COLO668 (cell line): ENCODE data around the gene CEBPG.
A peak's percentile ranks its signal among the peaks of the same experiment; 100 is the strongest.

Experiments used
- DNase-seq: peaks from one replicate; lab custom pipeline; 2025; ENCODE audit not compliant: unreplicated experiment; lab: John Stamatoyannopoulos, UW

CEBPG gene

DNA sequence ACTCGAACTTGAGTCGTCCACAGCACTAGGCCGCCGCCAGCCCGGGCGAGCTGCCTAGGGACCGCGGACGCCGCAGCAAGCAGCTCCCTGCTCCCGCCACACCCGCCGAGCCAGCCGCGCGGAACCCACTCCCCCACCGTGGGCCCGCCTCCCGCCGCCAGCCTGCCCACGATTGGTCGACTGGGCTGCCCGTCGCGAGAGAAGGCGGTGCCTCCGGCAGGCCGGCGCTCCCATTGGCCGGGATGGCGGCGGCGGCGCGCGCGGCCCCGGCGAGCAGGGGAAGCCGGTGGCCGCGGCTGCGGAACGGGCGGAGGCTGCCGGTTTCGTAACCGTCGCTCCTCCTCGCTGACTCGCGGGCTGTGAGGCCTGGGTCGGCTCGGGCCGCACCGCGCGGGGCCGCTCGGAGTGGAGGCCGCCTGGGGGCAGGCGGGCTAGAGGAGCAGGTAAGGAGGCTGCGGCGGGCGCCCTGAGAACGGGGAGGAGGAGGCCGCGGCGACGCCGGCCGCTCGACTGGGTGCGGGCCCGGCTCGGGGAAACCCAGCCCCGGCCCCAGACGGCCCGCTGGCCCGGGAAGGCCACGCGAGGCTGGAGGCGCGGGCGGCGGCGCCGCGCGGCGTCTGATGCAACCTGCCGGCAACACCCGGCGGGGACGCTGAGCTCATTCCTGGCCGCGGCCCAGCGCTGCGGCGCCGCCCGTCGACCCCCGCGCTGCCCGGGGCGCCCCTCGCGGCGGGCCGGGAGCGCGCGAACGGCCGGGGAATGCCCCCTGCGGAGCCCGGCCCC is at the start of gene CEBPG:
CEBPG (plus strand) TSS at position 257 of the 783 bp plus-strand sequence. CDS start 5,531 bp downstream, outside the sequence.
- DNase-seq: peak; percentile 92

DNA sequence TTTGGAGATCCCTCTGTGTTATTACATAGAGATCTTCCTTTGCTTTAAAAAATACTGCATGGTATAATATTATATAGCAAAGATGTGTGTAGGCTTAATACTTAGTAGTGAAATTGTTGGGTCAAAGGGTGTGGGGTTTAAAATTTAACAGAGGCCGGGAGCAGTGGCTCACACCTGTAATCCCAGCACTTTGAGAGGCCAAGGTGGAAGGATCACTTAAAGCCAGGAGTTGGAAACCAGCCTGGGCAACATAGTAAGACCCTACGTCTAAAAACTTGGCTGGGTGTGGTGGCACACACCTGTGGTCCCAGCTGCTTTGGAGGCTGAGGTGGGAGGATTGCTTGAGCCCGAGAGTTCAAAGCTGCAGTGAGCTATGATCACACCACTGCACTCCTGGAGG is 48.9 kb upstream of the CEBPG start:
- DNase-seq: no peak

DNA sequence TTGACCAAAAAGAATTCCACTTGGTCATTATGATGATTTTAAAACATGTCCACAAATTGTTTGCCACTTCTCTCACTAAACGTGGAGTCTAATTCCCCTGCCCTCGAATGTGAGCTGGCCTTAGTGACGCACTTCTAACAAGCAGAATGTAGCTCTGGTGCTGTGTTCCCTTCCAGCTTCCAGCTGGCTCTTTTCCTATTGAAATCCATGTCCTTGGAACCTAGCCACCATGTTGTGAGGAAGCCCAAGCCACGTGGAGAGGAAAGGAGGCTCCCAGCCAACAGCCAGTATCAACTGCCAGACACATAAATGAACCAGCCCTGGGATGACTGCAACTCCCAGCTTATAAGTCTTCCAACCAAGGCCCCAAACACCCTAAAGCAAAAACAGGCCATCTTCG is 47.6 kb upstream of the CEBPG start:
- DNase-seq: no peak

DNA sequence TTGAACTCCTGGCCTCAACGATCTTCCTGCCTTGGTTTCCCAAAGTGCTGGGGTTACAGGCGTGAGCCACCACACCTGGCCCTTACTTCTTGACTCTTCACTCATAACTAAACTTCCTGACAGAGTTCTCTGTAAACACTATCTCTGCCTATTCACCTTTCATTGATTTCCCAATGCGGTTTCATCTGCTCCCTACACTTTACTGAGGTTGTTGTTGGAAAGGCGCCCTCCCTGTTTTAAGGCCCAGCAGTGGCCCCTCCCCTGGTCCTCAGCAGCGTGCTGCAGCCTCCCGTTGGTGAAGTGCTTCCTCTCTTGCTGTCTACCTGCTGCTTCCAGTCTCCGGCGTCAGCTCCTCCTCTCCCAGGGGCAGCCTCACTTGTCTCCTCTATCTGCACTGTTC is 44.4 kb upstream of the CEBPG start:
- no peak for DNase-seq

DNA sequence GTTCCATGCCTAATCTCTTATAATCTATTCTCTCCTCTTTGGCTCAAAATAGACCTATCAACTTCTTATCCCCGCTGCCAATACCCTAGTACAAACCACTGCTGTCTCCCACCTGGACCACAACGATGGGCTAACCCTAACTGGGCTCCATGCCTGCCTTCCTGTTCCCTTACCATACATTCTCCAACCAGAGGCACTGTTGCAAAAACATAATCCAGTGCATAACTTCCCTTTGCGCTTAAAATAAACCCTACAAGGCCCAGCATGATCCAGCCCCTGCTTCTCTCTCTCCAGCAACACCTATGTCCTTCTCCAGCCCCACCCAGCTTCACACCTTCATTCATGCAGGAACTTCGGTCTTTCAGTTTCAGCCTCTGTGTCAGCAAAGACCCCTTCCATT is 43.8 kb upstream of the CEBPG start:
- DNase-seq: no peak

DNA sequence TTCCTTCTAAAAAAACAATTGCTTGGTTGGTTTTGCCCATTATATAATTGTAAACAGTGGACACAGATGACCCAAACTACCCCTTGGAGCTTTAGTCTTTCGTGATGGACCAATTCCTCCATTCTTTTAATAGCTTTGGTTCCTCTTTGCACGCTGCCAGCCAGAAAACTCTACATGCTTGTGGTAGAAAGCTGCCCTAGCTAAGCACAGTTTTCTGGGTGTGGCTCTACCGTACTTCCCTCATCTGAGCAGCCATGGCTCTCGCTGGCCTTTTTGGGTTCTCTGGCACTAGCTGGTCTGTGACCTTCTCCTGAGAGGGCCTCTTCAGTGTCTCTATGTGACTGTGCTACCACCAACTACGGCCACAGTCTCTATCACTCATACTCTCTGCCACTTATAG is 41.3 kb upstream of the CEBPG start:
- DNase-seq: no peak

DNA sequence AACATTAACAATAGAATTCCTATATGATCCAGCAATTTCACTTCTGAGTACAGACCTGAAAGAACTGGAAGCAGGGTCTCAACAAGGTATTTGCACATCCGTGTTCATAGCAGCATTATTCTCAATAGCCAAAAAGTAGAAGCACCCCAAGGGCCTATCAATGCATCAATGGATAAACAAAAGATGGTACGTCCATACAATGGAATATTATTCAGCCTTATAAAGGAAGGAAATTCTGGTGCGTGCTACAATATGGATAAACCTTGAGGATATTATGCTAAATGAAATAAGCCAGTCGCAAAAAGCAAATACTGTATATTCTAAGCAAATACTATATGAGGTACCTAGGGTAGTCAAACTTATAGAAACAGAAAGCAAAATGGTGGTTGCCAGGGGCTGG is 40.4 kb upstream of the CEBPG start:
- DNase-seq: no peak

DNA sequence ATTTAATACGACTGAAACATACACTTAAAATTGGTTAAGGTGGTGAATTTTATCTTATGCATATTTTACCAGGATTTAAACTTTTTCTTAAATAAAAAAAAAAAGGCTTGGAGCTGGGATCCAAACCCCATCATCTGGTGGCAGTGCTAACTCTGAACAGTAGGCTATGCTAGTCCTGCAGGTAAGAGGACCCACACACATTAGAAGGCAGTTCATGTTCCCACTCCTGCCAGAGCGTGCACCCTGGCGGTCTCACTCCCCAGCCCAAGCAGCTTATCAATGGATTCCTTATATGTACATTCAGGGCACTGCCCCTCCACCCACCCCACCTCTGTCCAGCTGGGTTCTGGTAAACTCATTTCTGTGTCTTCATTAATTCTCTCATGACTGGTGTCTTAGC is 39.9 kb upstream of the CEBPG start:
- no peak for DNase-seq

DNA sequence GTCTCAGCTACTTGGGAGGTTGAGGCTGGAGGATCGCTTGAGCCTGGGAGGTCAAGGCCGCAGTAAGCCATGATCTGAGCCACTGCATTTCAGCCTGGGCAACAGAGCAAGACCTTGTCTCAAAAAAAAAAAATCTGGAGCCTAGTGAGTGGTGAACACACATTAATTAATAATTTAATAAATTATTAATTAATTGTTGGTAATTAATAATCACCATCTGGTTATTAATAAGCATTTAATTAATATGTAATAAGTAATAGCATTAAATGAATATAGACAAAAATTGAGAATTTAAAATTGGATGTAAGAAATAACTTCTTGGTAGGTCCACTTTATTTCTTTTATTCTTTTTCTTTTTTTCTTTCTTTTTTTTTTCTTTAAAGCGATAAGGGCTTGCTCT is 39.2 kb upstream of the CEBPG start:
- no peak for DNase-seq

DNA sequence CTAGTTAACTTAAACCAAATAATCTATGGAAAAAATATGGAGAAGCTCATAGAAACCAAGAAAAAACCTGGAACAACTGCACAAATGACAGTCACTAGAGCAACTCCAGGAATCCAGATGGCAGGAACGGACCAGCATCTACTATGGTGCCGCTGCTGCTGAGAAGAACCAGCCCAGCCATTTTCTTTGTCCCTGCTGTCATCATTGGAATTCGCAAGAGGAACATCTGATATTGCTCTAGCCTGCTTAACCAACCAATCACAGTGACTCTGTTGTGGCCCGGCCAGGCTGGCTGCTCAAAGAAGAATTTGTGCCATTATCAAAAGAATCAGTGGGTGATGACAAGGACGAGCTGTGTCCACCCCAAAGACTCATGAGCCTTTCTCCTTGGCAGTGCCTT is 38.1 kb upstream of the CEBPG start:
- DNase-seq: no peak

DNA sequence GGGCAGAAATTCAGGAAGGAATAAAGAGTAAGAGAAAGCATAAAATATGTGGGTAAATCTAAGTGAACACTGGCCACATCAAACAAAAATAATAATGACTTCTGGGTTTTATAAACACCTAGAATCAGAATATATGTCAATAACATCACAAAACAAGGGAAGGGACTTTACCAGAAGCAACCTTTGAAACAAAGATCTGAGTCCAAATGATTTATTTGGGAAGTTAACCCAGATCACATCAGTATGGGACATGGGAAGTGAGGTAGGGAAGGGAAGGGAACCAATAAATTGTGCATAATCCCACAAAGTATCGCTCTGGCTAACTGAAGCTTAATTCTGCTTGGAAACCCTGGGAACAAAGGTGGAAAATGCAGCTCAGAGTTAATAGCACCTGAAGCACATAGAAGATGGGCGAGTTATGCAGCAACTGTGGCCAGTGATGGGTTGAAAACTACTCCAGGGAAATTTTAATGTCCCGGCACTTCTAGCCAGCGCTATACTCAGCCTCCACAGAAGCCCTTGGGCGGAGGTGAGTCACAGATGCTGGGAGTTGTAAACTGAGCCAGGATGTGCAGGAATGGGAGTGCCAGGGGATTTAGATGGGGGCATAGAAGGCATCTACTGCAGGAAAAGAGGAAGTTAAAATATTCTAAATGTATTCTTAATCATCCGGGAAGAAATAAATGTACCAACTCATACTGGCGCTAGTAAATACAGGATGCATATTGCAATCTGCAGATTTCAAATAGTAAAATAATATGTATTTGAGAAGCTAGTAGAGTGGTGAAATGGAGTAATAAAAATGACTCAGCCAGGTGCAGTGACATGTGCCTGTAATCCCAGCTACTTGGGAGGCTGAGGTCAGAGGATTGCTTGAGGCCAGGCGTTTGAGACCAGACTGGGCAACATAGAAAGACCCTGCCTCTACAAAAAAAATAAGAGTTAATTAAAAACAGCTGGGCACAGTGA is 34.2 kb upstream of the CEBPG start:
- DNase-seq: no peak

DNA sequence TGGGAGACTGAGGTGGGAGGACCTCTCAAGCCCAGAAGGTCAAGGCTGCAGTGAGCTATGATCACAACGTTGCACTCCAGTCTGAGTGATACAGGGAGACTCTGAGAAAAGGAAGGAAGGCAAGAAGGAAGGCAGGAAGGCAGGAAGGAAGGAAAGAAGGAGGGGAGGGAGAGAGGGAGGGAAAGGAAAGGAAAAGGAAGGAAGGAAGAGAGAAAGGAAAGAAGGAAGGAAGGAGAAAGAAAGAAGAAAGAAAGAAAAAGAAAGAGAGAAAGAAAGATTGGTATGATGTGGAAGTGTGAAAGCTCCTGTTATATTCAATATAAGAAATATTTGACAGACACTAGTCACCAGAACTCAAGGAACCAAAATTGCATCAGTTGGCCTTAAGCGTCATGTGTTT is 32.5 kb upstream of the CEBPG start:
- DNase-seq: no peak

DNA sequence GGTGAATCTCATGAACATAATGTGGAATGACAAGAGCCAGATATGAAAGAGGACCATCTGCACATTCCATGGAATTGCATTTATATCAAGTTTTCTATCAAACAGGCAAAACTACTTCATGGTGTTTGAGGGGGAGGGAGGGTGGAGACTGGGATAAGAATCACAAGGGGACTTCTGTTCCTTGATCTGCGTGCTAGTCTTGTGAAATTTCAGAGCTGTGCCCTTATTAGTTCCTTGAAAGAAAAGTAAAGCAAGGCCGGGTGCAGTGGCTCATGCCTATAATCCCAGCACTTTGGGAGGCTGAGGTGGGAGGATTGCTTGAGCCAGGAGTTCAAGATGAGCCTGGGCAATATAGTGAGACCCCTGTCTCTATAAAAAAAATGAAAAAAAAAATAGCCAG is 30.2 kb upstream of the CEBPG start:
- DNase-seq: no peak

DNA sequence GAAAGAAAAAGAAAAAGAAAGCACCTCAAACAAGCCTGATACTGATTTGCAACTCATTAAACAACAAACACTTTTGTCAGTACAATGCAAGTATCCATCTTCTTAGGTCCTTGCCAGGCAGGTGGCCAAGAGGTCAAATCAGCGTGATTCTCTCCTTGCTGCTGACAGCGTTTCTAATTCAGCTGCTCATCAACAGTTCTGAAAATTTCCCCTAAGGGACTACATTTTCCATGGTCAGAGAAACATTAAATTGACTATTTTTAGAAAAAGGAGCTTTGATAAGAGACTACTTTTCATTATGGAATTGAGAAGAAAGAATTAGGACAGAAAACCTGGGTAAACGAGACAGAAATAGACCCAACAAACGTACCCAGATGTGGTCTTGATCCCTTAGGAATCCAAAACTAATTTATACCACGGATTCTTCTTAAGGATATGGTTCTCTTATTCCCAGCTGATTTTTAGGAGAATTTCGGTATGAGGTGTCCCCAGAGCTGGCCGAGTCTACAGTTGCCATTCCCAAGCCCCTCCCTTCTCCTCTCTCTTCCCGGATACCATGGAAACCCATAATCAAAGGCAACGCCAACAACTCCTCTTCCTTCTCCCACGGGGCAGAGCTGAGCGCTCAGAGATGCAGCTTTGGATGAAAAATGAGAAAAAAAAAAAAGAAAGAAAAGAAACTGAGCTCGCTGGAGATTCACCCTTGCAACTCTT is 29.5 kb upstream of the CEBPG start:
- DNase-seq: no peak

DNA sequence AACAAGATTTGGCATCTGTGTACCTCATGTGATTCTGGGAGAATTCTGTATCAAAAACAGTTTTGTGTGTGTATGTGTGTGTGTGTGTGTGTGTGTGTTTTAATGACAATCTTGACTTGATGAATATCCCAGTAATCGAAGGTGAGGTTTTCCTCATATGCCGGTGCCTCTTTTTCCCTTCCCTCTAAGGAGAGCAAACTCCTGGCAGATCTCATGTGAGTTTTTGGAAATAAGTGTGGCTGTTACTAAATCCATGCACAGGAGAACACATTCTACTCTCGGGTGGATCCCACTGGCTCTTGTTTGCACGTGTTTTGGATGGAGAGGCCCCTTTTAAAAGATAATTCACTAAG is 29.0 kb upstream of the CEBPG start:
- DNase-seq: no peak

DNA sequence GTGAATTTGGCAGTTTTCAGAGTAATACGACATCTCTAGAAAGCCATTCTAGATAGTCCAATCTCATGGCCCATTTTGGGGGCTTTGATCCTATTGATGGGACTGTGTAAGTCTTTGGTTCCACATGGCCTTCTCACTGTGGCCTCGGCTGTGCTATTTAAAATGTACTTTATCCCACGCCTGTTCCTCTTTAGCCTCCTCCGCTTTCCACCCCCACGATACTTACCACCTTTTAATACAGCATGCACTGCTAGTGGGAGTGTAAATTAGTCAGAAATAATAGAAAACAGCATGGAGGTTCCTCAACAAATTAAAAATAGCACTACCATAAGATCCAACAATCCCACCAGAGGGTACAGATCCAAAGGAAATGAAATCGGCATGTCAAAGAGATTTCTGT is 28.3 kb upstream of the CEBPG start:
- DNase-seq: no peak

DNA sequence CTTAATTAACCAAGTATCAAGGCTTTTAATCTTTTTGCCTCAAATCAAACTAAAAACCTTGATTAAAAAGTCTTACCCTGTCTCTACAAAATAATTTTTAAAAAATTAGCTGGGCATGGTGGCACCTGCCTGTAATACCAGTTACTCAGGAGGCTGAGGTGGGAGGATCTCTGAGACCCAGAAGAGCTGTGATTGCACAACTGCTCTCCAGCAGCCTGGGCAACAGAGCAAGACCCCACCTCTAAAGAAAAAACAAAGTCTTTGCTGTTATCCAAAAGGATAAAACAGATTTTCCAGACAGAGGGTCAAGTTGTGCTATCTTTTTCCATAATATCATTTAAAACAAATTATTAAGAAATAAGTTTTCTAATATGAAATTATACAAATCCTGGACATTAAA is 26.8 kb upstream of the CEBPG start:
- no peak for DNase-seq

DNA sequence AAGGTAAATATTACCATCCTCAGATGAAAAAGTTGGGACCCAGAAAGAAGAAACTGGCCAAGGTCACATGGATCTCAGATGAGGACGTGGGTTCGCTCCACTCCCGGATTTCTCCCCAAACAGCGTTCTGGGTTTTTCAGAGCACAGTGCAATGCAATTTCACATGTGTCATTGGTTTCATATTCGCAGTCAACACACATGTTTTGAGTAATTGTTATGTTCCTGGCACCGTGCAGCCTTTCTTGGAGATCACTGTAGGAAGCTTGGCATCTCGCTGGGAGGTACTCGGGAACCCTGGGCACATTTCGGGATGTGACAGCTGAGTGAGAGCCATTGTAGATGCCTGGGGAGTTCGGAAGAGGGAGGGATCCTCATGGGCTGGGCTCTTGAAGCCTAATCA is 26.2 kb upstream of the CEBPG start:
- no peak for DNase-seq

DNA sequence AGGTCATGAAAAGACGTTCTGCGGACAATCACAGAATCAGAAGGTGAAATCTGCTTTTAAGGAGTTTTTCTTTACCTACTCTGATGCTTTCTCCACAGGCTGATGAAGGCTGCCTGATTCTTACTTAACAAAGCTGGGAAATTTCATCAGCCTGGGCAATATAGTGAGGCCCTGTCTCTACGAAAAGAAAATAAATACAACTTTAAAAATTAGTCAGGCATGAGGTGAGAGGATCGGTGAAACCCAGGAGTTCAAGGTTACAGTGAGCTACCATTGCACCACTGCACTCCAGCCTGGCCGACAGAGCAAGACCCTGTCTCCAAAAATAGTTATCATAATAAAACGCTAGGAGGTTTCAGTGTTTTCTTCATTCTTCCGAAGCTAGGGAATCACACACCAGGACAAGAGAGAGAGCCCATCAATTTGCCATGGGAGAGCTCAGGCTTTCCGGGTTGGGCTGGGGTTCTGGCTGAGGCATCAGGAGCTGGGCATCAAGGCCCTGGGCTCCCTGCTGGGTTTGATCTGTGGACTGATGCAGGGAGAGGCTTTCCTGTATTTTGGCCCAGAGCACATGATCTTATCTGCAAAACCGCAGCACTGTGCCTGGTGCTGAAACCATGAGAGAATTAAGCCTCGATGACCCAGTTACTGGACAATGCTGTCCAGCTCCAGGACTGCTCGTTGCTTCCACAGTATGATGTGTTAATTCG is 25.1 kb upstream of the CEBPG start:
- DNase-seq: no peak

DNA sequence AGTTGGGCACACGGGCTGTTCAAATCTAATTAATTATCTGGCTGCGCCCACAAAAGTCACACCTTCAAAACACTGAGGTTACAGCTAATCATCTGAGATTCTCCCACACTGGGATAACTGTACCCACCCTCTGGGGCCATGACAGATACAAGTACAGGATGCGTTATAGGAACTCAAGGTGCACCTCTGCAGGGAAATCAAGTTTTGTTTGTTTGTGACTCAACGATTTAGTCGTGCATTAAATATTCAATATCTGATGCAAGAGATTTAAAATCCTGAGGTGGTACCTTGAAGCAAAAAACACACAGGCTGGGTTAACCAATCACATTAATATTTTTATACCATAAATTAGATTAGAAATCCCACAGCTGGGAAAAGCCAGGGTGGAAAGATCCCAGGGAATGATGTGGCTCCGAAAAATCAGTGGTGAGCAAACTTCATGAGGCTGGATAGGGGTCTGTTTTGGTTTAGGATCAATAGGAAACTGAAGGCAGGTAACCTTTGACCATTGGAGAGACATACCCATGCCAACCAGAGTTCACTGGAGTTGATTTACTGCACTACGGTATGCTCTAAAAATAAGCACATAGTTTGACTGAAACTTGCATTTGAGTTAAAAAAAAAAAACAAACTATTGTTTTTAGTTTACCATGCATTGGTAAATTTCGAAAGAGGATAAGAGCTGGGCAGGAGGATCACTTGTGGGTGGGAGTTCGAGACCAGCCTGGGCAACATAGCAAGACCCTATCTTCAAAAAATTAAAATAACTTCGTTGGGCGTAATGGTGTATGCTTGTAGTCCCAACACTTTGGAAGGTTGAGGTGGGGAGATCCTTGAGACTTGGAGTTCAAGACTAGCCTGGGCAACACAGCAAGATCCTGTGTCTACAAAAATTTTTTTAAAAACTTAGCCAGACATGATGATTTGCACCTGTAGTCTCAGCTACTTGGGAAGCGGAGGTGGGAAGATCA is 23.9 kb upstream of the CEBPG start:
- DNase-seq: no peak
